Lower leg skin (tissue), 4 donors: ENCODE data around the gene EVPL. TPM values are rescaled to one million over a fixed set of nuclear protein-coding genes. Genes with fewer than 3 reads are reported as not detected.

ENCODE experiments used
- total RNA-seq, 4 donors: library from RNA; depleted of rRNA; stranded (reverse); fragments of >200 nt; gene quantifications; one replicate each; pipeline ENCODE4 v1.1.0, GENCODE V29; 2016

EVPL gene
- total RNA-seq, 4 donors from 2014 or later, result 285 to 514 (median 315) TPM

Other genes starting within 250 kb of the EVPL start
- gene UNK, start 242.5 kb downstream of the EVPL start, total RNA-seq, result 10 to 100 TPM; 26.5 to 42.5 (median 31.9) TPM
- 1 to 10 TPM; 5.0 to 9.1 (median 7.6) TPM for gene UNC13D, start 182.9 kb downstream of the EVPL start, total RNA-seq
- gene WBP2, start 172.0 kb downstream of the EVPL start, total RNA-seq, result 100 to 1,000 TPM in 2 of 4 donors, 10 to 100 TPM in 2; 74.2 to 149 (median 93.8) TPM
- gene TRIM47, start 148.7 kb downstream of the EVPL start, total RNA-seq, result 10 to 100 TPM; 33.2 to 62.5 (median 41.5) TPM
- gene TRIM65, start 130.4 kb downstream of the EVPL start, total RNA-seq, result 10 to 100 TPM; 23.1 to 36.3 (median 32.2) TPM
- 10 to 100 TPM; 36.5 to 64.7 (median 49.0) TPM for gene MRPL38, start 122.4 kb downstream of the EVPL start, total RNA-seq
- 10 to 100 TPM; 20.4 to 23.8 (median 22.4) TPM for gene FBF1, start 86.3 kb downstream of the EVPL start, total RNA-seq
- 100 to 1,000 TPM in 1 of 4 donors, 10 to 100 TPM in 3; 71.2 to 102 (median 81.3) TPM for gene ACOX1, start 48.1 kb downstream of the EVPL start, total RNA-seq
- gene TEN1, start 48.1 kb downstream of the EVPL start, total RNA-seq, result 10 to 100 TPM; 43.7 to 57.9 (median 49.7) TPM
- 1 to 10 TPM; 2.7 to 8.4 (median 4.5) TPM for gene CDK3, start 26.5 kb downstream of the EVPL start, total RNA-seq
- gene SRP68, start 45.2 kb upstream of the EVPL start, total RNA-seq, result 10 to 100 TPM; 67.2 to 76.5 (median 72.3) TPM
- gene GALR2, start 47.5 kb upstream of the EVPL start, total RNA-seq, result under 1 TPM in 2 of 4 donors, not detected in 2; 0.17 to 0.97 TPM
- gene ZACN, start 51.9 kb upstream of the EVPL start, total RNA-seq, result not detected
- gene EXOC7, start 76.5 kb upstream of the EVPL start, total RNA-seq, result 10 to 100 TPM; 52.5 to 78.4 (median 72.3) TPM
- 1 to 10 TPM; 1.2 to 2.4 (median 1.8) TPM for gene FOXJ1, start 113.9 kb upstream of the EVPL start, total RNA-seq
- 1 to 10 TPM in 3 of 4 donors, under 1 TPM in 1; 0.83 to 2.4 (median 1.4) TPM for gene RNF157, start 213.2 kb upstream of the EVPL start, total RNA-seq
- 10 to 100 TPM; 21.3 to 50.9 (median 28.6) TPM for gene UBALD2, start 238.0 kb upstream of the EVPL start, total RNA-seq